ENCODE measurements around the gene IGF2.

IGF2 gene

DNA sequence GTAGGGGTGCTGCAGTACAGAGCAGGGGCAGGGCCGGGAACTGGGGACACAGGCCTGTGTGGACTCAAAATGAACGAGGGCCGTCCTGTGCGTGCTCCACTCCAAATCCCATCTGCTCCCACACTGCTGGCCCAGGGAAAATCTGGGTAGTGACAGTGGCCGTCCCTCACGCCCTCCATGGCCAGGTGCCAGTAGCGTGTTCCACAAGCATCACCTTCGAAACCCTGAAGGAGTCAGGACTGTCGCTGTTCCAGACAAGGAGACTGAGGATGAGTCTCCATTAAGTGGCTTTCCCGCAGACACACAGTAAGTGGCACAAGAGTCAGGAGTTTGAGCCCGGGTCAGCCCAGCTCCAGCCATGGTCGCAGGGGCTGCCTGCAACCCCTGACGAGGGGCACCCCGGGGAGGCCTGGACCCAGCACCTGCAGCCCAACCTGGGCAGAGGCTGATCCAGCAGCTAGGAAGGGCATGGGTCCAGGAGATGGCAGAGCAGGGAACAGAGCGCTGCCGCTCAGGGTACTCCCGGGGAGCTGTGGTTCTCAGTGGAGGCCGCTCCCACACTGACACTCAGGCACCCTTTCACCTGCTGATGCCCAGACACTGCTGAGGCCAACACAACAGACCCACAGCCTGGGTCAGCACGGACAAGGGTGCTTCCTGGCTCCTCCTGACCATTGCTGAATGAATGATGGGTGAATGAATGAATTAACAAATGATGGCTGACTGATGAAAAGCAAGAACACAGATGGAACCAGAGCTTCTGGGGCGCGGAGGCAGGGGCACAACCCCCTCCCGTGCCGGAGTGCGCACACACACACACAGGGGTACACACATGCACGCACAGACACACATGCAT, 35.3 kb downstream of the IGF2 start:
- no peak for DNase-seq (ENCODE audit: low read depth)

GRCh38 chr11:2102883-2103213, 36.3 kb downstream of the IGF2 start:
- DNase-seq (ENCODE audit: low read depth): no peak

- DNase-seq (ENCODE audit: low read depth): no peak
Observed at GRCh38 chr11:2102132-2102882, 36.9 kb downstream of the IGF2 start.

GRCh38 chr11:2101171-2101675, 38.0 kb downstream of the IGF2 start:
- no peak for DNase-seq (ENCODE audit: low read depth)

- peak; percentile 56 for DNase-seq (ENCODE audit: low read depth)
Observed at GRCh38 chr11:2100361-2101170, 38.6 kb downstream of the IGF2 start.

- peak; percentile 11 for DNase-seq (ENCODE audit: low read depth)
Observed at GRCh38 chr11:2099516-2100349, 39.5 kb downstream of the IGF2 start.

GRCh38 chr11:2098691-2099515, 40.3 kb downstream of the IGF2 start:
- no peak for DNase-seq (ENCODE audit: low read depth)

DNA sequence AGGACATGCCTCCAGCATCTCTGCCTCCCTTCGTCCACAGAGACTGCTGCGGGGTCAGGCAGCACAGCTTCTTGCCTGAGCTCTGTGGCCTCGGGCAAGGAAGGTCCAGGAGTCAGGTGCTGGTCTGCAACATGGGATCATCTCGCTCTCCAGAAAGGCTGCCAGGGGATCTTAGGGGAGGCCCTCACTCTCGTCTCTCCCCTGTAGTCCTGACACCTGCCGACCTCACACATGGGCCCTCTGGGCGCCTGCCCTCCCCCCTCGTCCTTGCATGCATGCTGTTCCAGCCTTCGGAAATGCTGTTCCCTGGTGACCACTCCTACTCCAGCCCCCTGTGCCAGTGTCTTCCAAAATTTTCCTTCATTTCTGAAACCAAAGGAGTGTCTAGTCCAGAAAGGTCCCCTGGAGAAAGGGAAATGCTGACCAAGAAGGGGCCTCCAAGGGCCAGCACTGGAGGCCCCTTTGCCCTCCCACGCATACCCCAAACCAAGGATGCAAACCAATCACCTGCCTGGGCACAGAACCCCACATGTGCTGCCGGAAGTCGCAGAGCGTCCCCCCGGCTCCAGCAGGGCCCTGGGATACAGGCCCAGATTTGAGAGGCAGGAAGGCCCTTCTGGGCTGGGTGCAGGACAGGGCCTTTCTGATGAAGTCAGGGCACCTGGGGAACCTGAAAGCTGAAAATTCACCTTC, 41.0 kb downstream of the IGF2 start:
- DNase-seq (ENCODE audit: low read depth): no peak

GRCh38 chr11:2097356-2097997, 41.7 kb downstream of the IGF2 start:
- DNase-seq (ENCODE audit: low read depth): peak; percentile 98

GRCh38 chr11:2096919-2097301, 42.3 kb downstream of the IGF2 start:
- no peak for DNase-seq (ENCODE audit: low read depth)

- peak; percentile 63 for DNase-seq (ENCODE audit: low read depth)
Observed at GRCh38 chr11:2096011-2096918, 42.9 kb downstream of the IGF2 start.

- no peak for DNase-seq (ENCODE audit: low read depth)
Observed at GRCh38 chr11:2095542-2095941, 43.6 kb downstream of the IGF2 start.

DNA sequence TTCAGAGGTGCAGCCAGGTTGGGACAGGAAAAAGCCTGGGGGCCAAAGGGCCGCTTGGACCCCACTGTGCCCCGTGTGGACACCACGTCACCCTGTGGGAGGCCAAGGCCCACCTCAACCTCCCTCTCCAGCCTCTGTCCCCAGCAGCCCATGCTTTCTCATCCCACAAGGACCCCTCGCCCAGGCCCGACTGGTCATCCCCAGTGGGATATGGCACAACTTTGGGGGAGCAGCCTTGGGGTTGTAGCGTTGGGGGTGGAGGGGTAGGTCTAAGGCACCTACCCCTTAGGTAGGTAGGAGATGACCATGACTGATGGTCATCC, 44.0 kb downstream of the IGF2 start:
- no peak for DNase-seq (ENCODE audit: low read depth)

- DNase-seq (ENCODE audit: low read depth): no peak
Observed at GRCh38 chr11:2094354-2095197, 44.6 kb downstream of the IGF2 start.

- DNase-seq (ENCODE audit: low read depth): no peak
Observed at GRCh38 chr11:2093575-2094353, 45.4 kb downstream of the IGF2 start.

DNA sequence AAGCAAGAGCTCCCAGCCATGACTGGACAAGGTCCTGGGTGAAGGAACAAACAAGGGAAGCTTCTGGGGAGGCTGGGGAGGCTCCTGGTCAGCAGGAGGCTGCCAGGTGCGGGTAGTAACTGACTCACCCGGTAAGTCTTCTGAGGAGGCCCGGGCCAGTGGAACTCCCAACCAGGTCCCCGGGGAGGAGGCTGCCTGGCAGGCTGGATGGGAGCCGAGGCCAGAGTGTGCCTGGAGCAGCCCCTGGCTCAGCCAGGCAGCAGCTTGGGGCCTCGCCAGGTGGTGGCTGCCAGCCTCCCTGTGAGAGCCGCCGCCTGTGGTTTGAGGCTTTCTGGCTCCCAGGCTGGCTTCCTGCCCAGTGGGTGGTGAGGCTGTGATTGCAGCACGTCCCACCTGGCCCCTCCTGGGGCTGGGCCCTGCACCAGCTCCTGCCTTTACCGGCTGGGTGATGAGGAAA, 46.2 kb downstream of the IGF2 start:
- DNase-seq (ENCODE audit: low read depth): peak; percentile 73

- no peak for DNase-seq (ENCODE audit: low read depth)
Observed at GRCh38 chr11:2092464-2092910, 46.7 kb downstream of the IGF2 start.
